Heart right ventricle (tissue), 16 donors: ENCODE measurements around the gene ATP5F1E. TPM values are rescaled to one million over a fixed set of nuclear protein-coding genes. Genes with fewer than 3 reads are reported as not detected.
A peak's percentile ranks its signal among the peaks of the same experiment; 100 is the strongest.

ENCODE experiments used
- ATAC-seq, 8 donors: fragments of 200-7000 bp; cut with Tn5 transposase; one replicate each; pipeline ENCODE4 v1.9.1; 2020; ENCODE audit warnings: mild to moderate bottlenecking in 8 of 8, moderate library complexity in 8 of 8, moderate number of reproducible peaks in 1 of 8
- DNase-seq, 2 donors: peaks; one replicate each; pipeline ENCODE4 v3.0.0-alpha.2; 2020
- H3K27ac ChIP-seq, 10 donors: fragments of 200-600 bp; sonication (generic) in 2 of 10; one replicate each; pipeline versions ENCODE4 v1.5.0 to v1.8.0; 2020 to 2022; ENCODE audit warnings: mild to moderate bottlenecking in 3 of 10
- H3K27me3 ChIP-seq, 7 donors: fragments of 200-600 bp; one replicate each; pipeline ENCODE4 v1.8.0; 2021 to 2022; ENCODE audit warnings: mild to moderate bottlenecking in 2 of 7
- H3K36me3 ChIP-seq, 9 donors: fragments of 200-600 bp; sonication (generic) in 1 of 9; one replicate each; pipeline versions ENCODE4 v1.5.0 to v1.8.0; 2020 to 2022; ENCODE audit warnings: mild to moderate bottlenecking in 2 of 9
- H3K4me1 ChIP-seq, 9 donors: fragments of 200-600 bp; sonication (generic) in 1 of 9; one replicate each; pipeline versions ENCODE4 v1.5.0 to v1.8.0; 2020 to 2022; ENCODE audit warnings: mild to moderate bottlenecking in 4 of 9
- H3K4me3 ChIP-seq, 10 donors: fragments of 200-600 bp; sonication (generic) in 2 of 10; one replicate each; pipeline versions ENCODE4 v1.5.0 to v1.8.0; 2020 to 2022; ENCODE audit warnings: mild to moderate bottlenecking in 7 of 10, moderate library complexity in 2 of 10
- H3K9me3 ChIP-seq, 11 donors: fragments of 200-600 bp in 10 of 11; sonication (generic) in 2 of 11; one replicate each; pipeline versions ENCODE4 v1.5.0 to v1.8.0; 2013 to 2022; ENCODE audit warnings: mild to moderate bottlenecking in 2 of 11, control low read depth in 1 of 11, moderate library complexity in 1 of 11
- CTCF ChIP-seq, 9 donors: fragments of 200-600 bp; sonication (generic) in 2 of 9; IDR thresholded peaks; one replicate each; pipeline versions ENCODE4 v1.5.0 to v1.8.0; 2021 to 2022; ENCODE audit warnings: antibody characterized with exemption in 9 of 9, mild to moderate bottlenecking in 5 of 9, moderate library complexity in 1 of 9
- WGBS, 2 donors: extraction: QIAGEN DNeasy Blood & Tissue Kit; methylation state at CpG; one replicate each; pipeline ENCODE4 v1.1.7; 2013; ENCODE audit warnings: inconsistent platforms in 1 of 2; 5-methylcytosine and 5-hydroxymethylcytosine counted together
- intact Hi-C, 10 donors: fragments of 100-400 bp; cut with DNase I; formaldehyde crosslinking; loops; one replicate each; pipeline versions ENCODE4 v1.11.1 to v1.14.2; 2022
- polyA plus RNA-seq, 2 donors: library from polyadenylated mRNA; stranded (reverse); fragments of 200-250 nt; gene quantifications; one replicate each; pipeline ENCODE4 v1.2.3, GENCODE V29; 2013
- total RNA-seq, 10 donors: library from RNA; stranded (reverse); fragmentation: NEBNext Ultra II Directional in 3 of 10; extraction: Animal tissue kit (Norgen Biotek cat#: 25700) in 3 of 10; gene quantifications; one replicate each; pipeline versions ENCODE4 v1.2.1 to v1.2.4, GENCODE V29; 2021 to 2023
- donor health status: Arrhythmogenic right ventricular cardiomyopathy.
- donor health status: ischemic (EF 13 %, LVEDD 7.1; RV severe dilation, severe dysfunction).
- donor health status: healthy with polysubstance abuse.
- donor health status: DM: no; HTN: yes; CAD: no.
- donor health status: DM: no; HTN: no; CAD: no.
- donor health status: ischemic (EF 25% LVEDD 6.9; RV normal size, moderate dysfunction).
- donor health status: ischemic (EF 25% LVEDD 5.7; RV mildly dilated, moderate dysfunction).
- donor health status: healthy.
- donor health status: DM: yes; HTN: yes; CAD: no.
- donor health status: Ischemic cardiomyopathy.
- donor health status: ischemic (EF 35%, LVEDD 5.7; RV mildly dilated, moderate dysfunction).
- donor health status: nonischemic (EF 11% LVEDD 7.7; RV severe dilation, severe dysfunction).
- donor health status: DM: yes; HTN: yes; CAD: no.
- donor health status: PGD.
- donor health status: ischemic (EF 29% LVEDD 5.4; RV normal size, mild dysfunction).
- donor health status: nonischemic (EF 23%, LVEDD 6.1; RV moderate dilation, normal function).

Gene ATP5F1E
- total and polyA plus RNA-seq, 12 donors = 84.7 to 155 (median 121) TPM

GRCh38 chr20:59027741-59028320 is 4.3 kb downstream of the ATP5F1E start:
- H3K4me1 ChIP-seq = peaks cover 14 to 70% (median 53%) of the 10 kb centered on the region in 9 donors
- H3K36me3 ChIP-seq = peaks cover 0 to 82% (median 44%) of the 10 kb centered on the region in 9 donors
- no peak for DNase-seq
- H3K27ac ChIP-seq = peak overlapping the region in 1 of 10 donors; percentile 52
- H3K4me3 ChIP-seq = no peak overlapping the region
- no peak for TF ChIP-seq CTCF (IDR thresholded peaks at IDR 0.05)
- intact Hi-C loops = no loop called here
- WGBS, 2 donors = 67 to 74% methylated on average over 8 of the region's 8 CpGs
- H3K9me3 ChIP-seq = no peaks in the 10 kb centered on the region
- no peak for ATAC-seq
- no peaks in the 10 kb centered on the region for H3K27me3 ChIP-seq

GRCh38 chr20:59026904-59027740 is 5.0 kb downstream of the ATP5F1E start:
- no peaks in the 10 kb centered on the region for H3K27me3 ChIP-seq
- no peak for TF ChIP-seq CTCF (IDR thresholded peaks at IDR 0.05)
- H3K9me3 ChIP-seq = no peaks in the 10 kb centered on the region
- DNase-seq (no peak), ATAC-seq (no peak)
- peaks cover 0 to 89% (median 50%) of the 10 kb centered on the region in 9 donors for H3K36me3 ChIP-seq
- H3K4me3 ChIP-seq = no peak overlapping the region
- H3K4me1 ChIP-seq = peaks cover 12 to 67% (median 51%) of the 10 kb centered on the region in 9 donors
- intact Hi-C loops = no loop called here
- WGBS, 2 donors = 81 to 86% methylated on average over 5 of the region's 5 CpGs
- H3K27ac ChIP-seq = peak overlapping the region in 1 of 10 donors; percentile 52

- Histone ChIP-seq H3K36me3 (peaks cover 0 to 96% (median 53%) of the 10 kb centered on the region in 9 donors), H3K27ac (peak overlapping the region in 1 of 10 donors; percentile 15), H3K4me3 (no peak overlapping the region), H3K27me3 (no peaks in the 10 kb centered on the region), H3K9me3 (no peaks in the 10 kb centered on the region), H3K4me1 (peaks cover 5 to 53% (median 39%) of the 10 kb centered on the region in 9 donors)
- DNase-seq (no peak), ATAC-seq (no peak)
- TF ChIP-seq CTCF (IDR thresholded peaks at IDR 0.05) = no peak
- intact Hi-C loops = no loop called here
- WGBS, 2 donors = 91 to 96% methylated on average over 4 of the region's 4 CpGs
Observed at GRCh38 chr20:59025511-59025910, 6.6 kb downstream of the ATP5F1E start.

GRCh38 chr20:59025086-59025485 is 7.0 kb downstream of the ATP5F1E start:
- no peak for TF ChIP-seq CTCF (IDR thresholded peaks at IDR 0.05)
- Histone ChIP-seq H3K4me3 (no peak overlapping the region), H3K36me3 (peaks cover 0 to 92% (median 50%) of the 10 kb centered on the region in 9 donors), H3K4me1 (peaks cover 5 to 49% (median 35%) of the 10 kb centered on the region in 9 donors), H3K27me3 (no peaks in the 10 kb centered on the region), H3K27ac (peak overlapping the region in 1 of 10 donors; percentile 15), H3K9me3 (no peaks in the 10 kb centered on the region)
- WGBS, 2 donors = 49 to 58% methylated on average over 2 of the region's 2 CpGs
- ATAC-seq (peak in 2 of 8 donors; percentile 17 to 51), DNase-seq (no peak)
- intact Hi-C loops = no loop called here
